Measurements from ENCODE around the gene PSMB8.
A peak's percentile ranks its signal among the peaks of the same experiment; 100 is the strongest.
"Not testable (repeated sequence)": the region's sequence is repeated elsewhere in the genome, so short reads cannot be mapped to it uniquely, and the experiment has no call there.

Gene PSMB8

GRCh38 chr6:32836873-32837272 lies 7.0 kb downstream of the PSMB8 start:
- no peak for DNase-seq

DNA sequence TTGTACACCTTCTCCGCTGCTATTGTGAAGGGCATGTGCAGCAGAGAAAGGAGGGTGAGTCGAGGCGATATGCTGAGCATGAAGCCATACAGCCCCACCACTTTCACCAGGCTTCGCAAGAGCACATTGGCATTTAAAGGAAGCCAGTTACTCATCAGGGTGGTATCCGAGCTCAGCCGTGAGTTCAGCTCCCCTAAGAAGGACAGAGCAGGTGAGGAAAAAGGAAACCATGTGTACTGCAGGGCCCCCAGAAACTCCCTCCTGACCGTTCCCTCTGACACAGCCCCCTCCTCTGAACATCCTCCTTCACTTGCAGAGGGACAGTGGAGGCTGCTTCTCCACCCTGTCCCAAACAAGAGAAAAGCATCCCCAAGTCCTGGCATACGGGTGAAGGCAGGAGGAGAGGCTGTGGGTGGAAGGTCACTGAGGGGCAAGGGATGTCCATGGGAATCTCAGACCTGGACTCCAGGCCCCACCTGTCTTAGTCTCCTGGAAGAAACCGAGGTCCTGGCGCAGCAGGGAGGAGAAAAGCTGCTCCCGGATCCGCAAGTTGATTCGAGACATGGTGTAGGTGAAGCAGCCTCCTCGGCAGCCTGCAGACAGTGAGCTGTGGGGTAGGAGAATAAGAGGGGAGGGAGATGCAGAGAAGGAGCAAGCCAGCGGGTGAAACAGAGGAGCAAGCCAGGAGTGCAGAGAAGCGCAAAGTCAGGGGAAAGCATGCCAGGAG lies 8.5 kb downstream of the PSMB8 start:
- no peak for DNase-seq

DNA sequence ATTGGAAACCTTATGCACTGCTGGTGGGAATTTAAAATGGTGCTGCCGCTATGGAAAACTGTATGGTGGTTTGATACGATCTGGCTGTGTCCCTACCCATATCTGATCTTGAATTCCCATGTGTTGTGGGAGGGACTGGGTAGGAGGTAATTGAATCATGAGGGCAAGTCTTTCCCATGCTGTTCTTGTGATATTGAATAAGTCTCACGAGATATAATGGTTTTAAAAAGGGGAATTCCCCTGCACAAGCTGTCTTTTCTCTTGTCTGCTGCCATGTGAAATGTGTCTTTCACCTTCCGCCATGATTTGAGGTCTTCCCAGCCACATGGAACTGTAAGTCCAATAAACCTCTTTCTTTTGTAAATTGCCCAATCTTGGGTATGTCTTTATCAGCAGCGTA lies 10.2 kb downstream of the PSMB8 start:
- no peak for DNase-seq

GRCh38 chr6:32832535-32832934 lies 11.3 kb downstream of the PSMB8 start:
- DNase-seq, result no peak

GRCh38 chr6:32830936-32831335 lies 12.9 kb downstream of the PSMB8 start:
- no peak for DNase-seq

DNA sequence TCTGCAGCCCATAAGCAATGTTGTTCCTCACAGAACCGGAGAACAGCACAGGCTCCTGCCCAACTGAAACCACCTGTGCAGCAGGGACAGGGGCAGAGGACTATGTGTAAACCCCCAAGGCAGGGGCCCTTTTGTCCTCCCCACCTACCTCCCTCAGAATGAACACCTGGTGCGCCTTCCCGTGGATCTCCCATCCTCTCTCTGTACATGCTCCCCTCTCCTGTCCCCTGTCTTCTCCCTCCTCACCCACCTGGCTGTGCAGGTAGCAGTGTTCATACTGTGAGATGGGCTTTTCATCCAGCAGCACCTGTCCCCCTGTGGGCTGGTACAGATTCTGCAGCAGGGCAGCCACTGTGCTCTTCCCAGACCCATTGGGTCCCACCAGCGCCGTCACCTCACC lies 13.8 kb downstream of the PSMB8 start:
- DNase-seq, result no peak

DNA sequence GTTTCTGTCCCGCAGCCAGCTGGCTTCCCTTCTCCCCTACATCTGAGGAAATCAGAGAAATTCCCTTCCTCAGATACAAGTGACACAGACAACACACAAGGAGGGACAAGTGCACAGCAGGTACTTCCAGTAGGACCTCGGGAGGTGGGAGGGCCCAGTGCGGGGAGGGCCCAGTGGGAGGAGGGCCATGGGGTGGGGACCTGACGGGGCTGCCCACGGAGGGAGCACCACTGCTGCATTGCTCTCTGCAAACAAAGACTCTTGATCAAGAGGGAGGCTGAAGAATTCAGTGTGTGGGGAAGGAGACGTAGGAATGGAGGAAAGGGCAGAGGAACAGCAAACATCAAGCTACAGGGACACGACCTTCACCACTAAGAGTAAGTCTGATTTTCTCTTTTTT lies 14.4 kb downstream of the PSMB8 start:
- DNase-seq, result no peak

- DNase-seq, result no peak
These were observed 16.8 kb downstream of the PSMB8 start for GRCh38 chr6:32827025-32827424.

- DNase-seq, result no peak
These were observed 17.9 kb downstream of the PSMB8 start for GRCh38 chr6:32825966-32826365.

- DNase-seq, result no peak
These were observed 24.1 kb downstream of the PSMB8 start for GRCh38 chr6:32819729-32820128.

DNA sequence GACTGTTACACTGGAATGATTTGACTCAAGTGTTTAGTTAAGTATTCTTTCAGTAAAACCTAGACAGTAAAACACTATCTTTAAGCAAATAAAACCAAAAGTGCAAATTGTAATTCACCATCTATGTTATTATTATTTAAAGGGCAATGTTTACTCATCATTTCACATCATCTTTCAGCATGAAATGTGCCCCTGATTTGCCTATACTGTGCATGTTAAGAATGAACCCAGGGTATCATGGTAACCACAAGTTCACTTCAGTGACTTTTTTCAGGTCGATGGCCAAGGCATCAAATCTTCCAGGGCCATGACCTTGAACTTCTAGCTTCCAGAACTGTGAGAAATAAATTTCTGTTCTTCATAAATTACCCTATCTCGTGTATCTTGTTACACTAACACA lies 25.0 kb downstream of the PSMB8 start:
- DNase-seq, result no peak

DNA sequence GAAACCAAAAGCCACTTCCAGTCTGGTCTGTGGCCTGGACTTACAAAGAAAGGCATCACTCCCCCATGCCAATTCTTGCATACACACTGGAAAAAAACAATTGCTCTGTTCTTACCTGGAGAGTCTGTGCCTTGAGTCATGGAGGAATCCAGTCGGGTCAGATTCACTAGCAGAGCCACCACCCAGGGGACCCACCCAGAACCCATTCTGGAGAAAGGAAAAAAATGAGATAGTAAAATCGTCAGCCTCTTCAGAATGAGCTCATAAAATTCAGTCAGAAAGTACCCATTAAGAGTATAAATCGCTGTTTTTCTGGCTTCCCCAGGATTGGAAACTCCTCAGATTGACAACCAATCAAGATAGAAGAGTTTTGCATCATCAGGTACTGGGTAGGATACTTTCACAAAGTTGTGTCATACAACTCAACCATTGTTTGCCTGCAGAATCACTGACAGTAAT lies 27.1 kb downstream of the PSMB8 start, which contains the start of gene HLA-DOB:
Gene HLA-DOB (minus strand): TSS at position 257 of the 459 bp plus-strand sequence. CDS start 51 bp downstream, at position 206.
- no peak for DNase-seq

DNA sequence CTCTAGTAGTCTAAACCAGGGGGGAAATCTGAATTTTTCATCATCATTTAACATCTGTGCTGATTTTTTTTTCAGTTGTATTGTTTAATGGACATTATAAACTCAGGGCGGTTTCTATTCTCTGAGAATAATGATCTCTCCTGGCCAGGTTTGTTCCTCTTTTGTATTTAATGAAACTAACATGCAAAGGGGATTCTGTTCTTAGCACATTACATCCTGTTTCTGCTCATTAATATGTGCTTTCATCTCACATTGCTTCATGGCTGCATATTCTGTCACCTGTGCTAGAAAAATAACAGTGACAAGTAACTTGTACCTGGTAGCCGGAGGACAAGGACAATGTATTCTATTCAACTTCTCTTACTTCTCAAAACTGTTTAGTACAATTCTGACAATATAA lies 27.9 kb downstream of the PSMB8 start:
- DNase-seq, result no peak

- no peak for DNase-seq
These were observed 28.7 kb downstream of the PSMB8 start for GRCh38 chr6:32815115-32815514.

DNA sequence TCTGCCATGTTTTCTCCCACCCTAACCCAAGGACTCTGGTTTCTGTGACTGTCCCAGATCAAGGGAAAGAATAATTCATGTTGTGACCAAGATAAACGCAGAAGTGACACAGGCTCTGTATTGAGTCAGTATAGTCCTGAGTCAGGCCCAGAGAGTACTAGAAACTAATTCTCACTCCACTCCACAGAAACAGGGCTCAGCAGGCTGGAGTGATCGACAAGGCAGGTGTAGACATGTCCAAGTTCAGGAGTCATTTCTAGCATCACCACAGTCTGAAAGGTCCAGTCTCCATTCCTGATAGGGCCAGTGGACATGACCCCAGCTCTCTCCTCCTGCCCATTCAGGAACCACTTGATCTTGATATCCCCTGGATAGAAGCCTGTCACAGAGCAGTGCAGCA lies 29.7 kb downstream of the PSMB8 start:
- no peak for DNase-seq

DNA sequence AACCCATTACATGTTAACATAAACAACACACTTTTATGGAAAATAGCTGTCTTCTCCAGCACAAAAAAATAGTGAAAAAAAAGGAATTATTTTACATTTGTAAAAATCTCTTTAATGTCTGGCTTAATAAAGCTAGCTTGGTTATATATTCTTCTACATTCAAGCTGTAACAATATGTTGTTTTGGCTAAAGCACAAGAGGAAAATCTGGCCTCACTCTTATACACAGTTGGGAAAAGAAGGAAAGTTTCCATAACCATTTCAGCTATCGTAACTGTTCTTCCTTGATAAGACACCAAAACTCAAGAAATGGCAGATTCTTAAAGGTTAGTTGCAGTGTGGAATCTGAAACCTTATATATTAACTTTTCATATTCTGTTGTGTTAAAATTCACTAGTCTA lies 34.7 kb downstream of the PSMB8 start:
- DNase-seq, result no peak

DNA sequence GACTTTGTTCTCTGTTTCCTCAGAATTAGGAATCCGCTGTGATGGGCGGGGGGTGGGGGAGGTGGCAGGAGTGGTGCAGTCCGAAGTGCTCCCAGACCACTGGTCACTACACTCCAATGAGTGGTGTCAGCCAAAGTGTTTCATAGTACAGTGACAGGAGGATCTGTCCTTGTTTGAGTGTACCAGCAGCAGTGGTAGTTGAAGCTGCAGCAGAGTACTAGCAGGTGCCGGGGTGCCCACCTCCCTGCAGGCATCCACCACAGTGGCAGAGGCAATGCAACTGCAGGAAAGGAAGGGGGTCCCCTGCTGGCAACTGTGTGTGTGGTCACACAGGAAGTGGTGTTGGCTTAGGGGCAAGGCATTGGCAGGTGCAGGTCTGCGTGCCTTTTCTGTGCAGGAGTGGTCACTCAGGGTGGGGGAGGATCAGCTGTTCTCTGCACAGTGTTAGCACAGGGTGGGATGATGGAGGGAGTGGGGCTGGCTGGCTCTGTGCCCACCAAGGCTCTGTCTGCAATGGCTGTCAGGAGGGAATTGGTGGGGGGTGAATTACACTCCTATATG lies 36.7 kb downstream of the PSMB8 start:
- no peak for DNase-seq

GRCh38 chr6:32805404-32805803 lies 38.4 kb downstream of the PSMB8 start:
- not testable (repeated sequence) for DNase-seq

- no peak for DNase-seq
These were observed 40.4 kb downstream of the PSMB8 start for GRCh38 chr6:32803416-32803815.

- no peak for DNase-seq
These were observed 44.1 kb downstream of the PSMB8 start for GRCh38 chr6:32799740-32800139.

- no peak for DNase-seq
These were observed 44.7 kb downstream of the PSMB8 start for GRCh38 chr6:32799168-32799567.

- DNase-seq, result peak; percentile 5
These were observed 46.7 kb downstream of the PSMB8 start for GRCh38 chr6:32796848-32797776.

DNA sequence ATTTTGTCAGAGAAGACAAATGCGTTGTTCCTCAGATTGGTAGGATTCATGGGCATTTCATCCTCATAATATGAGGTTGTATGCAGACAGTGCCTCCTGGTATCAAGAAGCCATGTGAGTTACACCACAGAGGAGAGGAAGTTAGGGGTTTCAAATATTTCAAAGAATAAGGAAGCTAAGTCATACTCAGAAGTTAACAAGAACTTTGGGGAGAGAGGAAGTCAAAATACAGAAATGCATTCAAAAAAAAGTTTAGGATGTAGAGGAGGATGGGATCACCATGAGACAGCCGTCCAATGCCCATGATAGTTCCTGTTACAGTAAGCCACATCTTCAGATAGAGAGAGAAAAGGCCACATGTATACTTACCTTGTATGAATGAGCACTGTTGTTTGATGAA lies 49.3 kb downstream of the PSMB8 start:
- no peak for DNase-seq

All from NCI-H1694 treated with DMSO at 0.1 percent for 48 hours (cell line).